Measurements from ENCODE around the gene GRM3. TPM values are rescaled to one million over a fixed set of nuclear protein-coding genes. Genes with fewer than 3 reads are reported as not detected.

GRM3 gene
- total RNA-seq, 3 donors from 2014 or later: not detected

- no peak for DNase-seq (ENCODE audit: low spot score in 2 of 2)
- Histone ChIP-seq H3K4me1 (no peaks in the 10 kb centered on the region), H3K27me3 (no peaks in the 10 kb centered on the region), H3K9me3 (no peaks in the 10 kb centered on the region), H3K27ac (no peak overlapping the region), H3K36me3 (no peaks in the 10 kb centered on the region), H3K4me3 (no peak overlapping the region)
- no peak for TF ChIP-seq POLR2AphosphoS5 (IDR thresholded peaks at IDR 0.05)
- no peak for TF ChIP-seq POLR2A (IDR thresholded peaks at IDR 0.05)
- TF ChIP-seq, protein P1, sequence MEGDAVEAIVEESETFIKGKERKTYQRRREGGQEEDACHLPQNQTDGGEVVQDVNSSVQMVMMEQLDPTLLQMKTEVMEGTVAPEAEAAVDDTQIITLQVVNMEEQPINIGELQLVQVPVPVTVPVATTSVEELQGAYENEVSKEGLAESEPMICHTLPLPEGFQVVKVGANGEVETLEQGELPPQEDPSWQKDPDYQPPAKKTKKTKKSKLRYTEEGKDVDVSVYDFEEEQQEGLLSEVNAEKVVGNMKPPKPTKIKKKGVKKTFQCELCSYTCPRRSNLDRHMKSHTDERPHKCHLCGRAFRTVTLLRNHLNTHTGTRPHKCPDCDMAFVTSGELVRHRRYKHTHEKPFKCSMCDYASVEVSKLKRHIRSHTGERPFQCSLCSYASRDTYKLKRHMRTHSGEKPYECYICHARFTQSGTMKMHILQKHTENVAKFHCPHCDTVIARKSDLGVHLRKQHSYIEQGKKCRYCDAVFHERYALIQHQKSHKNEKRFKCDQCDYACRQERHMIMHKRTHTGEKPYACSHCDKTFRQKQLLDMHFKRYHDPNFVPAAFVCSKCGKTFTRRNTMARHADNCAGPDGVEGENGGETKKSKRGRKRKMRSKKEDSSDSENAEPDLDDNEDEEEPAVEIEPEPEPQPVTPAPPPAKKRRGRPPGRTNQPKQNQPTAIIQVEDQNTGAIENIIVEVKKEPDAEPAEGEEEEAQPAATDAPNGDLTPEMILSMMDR (IDR thresholded peaks at IDR 0.05): no peak
- intact Hi-C loops (cut with DNase I; ENCODE audit: low total_unique reads): no loop called here
These were observed 181.6 kb downstream of the GRM3 start for GRCh38 chr7:86825264-86825663.

DNA sequence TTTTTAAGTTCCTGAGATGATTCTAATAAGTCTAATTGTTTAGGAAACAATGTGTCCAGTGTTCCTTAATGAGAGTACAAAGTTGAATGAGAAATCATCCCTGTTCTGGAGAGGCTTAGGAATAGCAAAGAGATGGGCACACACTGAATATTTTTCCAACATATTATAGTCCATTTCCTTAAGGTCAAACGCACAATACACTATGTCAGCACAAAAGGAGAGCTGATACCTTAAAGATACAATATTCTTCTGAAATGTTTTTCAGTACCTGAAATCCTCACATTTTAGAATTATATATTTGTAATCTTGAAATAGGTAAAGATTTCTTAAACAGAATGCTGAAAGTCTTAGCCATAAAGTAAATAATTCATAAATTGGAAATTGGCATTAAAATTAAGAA is 183.2 kb downstream of the GRM3 start:
- no peaks in the 10 kb centered on the region for H3K9me3 ChIP-seq
- intact Hi-C loops (cut with DNase I; ENCODE audit: low total_unique reads): no loop called here
- no peaks in the 10 kb centered on the region for H3K4me1 ChIP-seq
- no peaks in the 10 kb centered on the region for H3K36me3 ChIP-seq
- H3K27me3 ChIP-seq: no peaks in the 10 kb centered on the region
- TF ChIP-seq POLR2A (IDR thresholded peaks at IDR 0.05): no peak
- TF ChIP-seq, protein P1 (IDR thresholded peaks at IDR 0.05): no peak
- no peak for TF ChIP-seq POLR2AphosphoS5 (IDR thresholded peaks at IDR 0.05)
- no peak for DNase-seq (ENCODE audit: low spot score in 2 of 2)
- H3K27ac ChIP-seq: no peak overlapping the region
- no peak overlapping the region for H3K4me3 ChIP-seq

DNA sequence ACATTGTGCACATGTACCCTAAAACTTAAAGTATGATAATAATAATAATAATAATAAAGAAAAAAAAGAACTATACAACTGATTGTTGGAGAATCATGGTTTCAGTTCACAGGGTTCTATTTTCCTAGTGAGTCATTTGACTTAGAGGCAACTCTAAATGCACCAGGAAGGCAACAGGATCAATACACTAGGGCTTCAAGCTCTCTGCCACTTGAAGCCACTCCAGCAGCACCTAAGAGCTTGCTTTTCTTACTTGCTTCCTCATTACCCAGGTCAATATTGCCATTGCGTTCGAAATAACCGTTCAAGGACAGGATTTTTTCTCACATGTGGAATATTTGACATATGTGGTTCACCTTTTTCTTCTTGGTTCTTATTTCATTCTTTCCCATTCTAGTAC is 189.7 kb downstream of the GRM3 start:
- Histone ChIP-seq H3K27ac (no peak overlapping the region), H3K27me3 (no peaks in the 10 kb centered on the region), H3K9me3 (no peaks in the 10 kb centered on the region), H3K4me3 (no peak overlapping the region), H3K36me3 (no peaks in the 10 kb centered on the region), H3K4me1 (no peaks in the 10 kb centered on the region)
- TF ChIP-seq POLR2A (IDR thresholded peaks at IDR 0.05) (no peak), POLR2AphosphoS5 (IDR thresholded peaks at IDR 0.05) (no peak)
- TF ChIP-seq, protein P1 (IDR thresholded peaks at IDR 0.05): no peak
- intact Hi-C loops (cut with DNase I; ENCODE audit: low total_unique reads): no loop called here
- DNase-seq (ENCODE audit: low spot score in 2 of 2): no peak

- intact Hi-C loops (cut with DNase I; ENCODE audit: low total_unique reads): no loop called here
- no peak for DNase-seq (ENCODE audit: low spot score in 2 of 2)
- Histone ChIP-seq H3K4me3 (no peak overlapping the region), H3K9me3 (no peaks in the 10 kb centered on the region), H3K4me1 (no peaks in the 10 kb centered on the region), H3K27ac (no peak overlapping the region), H3K36me3 (no peaks in the 10 kb centered on the region), H3K27me3 (no peaks in the 10 kb centered on the region)
- TF ChIP-seq, protein P1 (IDR thresholded peaks at IDR 0.05): no peak
- TF ChIP-seq POLR2AphosphoS5 (IDR thresholded peaks at IDR 0.05) (no peak), POLR2A (IDR thresholded peaks at IDR 0.05) (no peak)
These were observed 193.5 kb downstream of the GRM3 start for GRCh38 chr7:86837235-86837634.

DNA sequence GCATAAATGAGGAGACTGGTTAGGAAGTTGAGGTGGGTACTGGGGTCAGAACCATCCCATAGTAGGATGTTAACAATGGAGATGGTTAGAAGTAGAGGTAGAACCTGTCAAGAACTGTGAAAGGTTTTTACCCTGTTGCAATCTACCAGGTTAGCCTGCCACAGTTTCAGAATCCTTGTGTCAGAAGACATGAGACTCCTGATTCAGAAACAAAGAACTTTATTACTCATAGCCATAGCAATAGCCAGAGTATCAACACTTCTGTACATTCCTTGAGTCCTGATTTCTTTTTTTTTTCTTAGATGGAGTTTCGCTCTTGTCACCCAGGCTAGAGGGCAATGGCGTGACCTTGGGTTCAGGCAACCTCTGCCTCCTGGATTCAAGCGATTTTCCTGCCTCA is 200.9 kb downstream of the GRM3 start:
- H3K9me3 ChIP-seq: peaks cover 0 to 6% of the 10 kb centered on the region in 2 donors
- no peak overlapping the region for H3K4me3 ChIP-seq
- intact Hi-C loops (cut with DNase I; ENCODE audit: low total_unique reads): no loop called here
- no peaks in the 10 kb centered on the region for H3K4me1 ChIP-seq
- DNase-seq (ENCODE audit: low spot score in 2 of 2): no peak
- no peaks in the 10 kb centered on the region for H3K27me3 ChIP-seq
- no peaks in the 10 kb centered on the region for H3K36me3 ChIP-seq
- TF ChIP-seq, protein P1 (IDR thresholded peaks at IDR 0.05): no peak
- no peak for TF ChIP-seq POLR2AphosphoS5 (IDR thresholded peaks at IDR 0.05)
- TF ChIP-seq POLR2A (IDR thresholded peaks at IDR 0.05): no peak
- no peak overlapping the region for H3K27ac ChIP-seq

Data from breast epithelium (tissue), 4 donors.